ENCODE measurements around the gene ST7L.

The ST7L gene

DNA sequence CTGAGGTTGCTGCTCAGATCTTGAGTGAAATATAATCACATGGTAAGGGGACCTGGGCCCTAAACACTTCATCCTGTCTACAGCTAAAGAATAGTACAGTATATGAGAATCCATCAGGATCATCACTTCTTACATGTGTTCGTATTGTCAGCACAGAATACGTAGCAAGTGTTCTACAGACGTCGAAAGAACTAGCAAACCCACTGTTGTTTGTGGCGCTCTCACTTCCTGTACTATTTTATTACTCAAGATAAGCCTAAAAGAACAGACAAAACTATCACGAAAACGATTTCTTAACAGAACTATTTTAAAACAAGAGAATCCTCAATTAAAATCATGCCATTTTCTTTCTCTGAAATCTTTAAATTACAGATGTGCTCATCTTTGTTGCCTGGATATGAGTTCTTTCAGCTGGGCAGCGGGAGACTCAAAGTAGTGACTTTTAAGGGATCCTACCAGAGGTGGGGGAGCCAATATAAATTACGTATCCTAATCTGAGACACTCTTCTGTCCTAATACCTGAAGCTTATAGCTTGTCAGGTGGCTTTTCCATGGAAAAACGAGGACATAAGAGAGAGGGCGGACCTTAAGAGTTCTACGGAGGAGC, 724 bp downstream of the ST7L start:
- peak; percentile 1 for DNase-seq (ENCODE audit: low spot score)

DNA sequence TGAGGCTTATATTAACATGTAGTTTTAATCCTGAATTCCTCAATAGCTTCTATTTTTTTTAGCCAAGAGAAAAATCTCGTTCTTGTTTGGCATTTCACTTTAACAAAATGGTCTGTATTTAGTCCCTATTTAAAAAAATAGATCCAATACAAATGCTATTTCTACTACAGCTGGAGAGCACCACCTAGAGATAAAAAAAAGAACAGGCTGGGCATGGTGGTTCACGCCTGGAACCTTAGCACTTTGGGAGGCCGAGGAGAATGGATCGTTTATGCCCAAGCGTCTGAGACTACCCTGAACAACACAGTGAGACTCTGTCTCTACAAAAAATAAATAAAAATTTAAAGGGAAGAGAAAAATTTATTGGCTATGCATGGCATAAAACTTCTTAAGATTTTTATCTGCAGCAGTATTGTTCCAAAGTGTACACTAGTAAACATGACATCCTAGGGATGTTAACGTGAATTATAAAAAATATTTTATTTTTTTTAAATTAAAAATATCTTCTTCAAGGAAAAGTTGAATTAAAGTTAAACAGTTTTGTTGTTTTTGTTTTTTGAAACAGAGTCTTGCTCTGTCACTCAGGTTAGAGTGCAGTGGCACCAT, 4.4 kb downstream of the ST7L start:
- peak; percentile 24 for DNase-seq (ENCODE audit: low spot score)

GRCh38 chr1:112605633-112606327, 13.2 kb downstream of the ST7L start:
- DNase-seq (ENCODE audit: low spot score): no peak

- no peak for DNase-seq (ENCODE audit: low spot score)
Observed at GRCh38 chr1:112603541-112603940, 15.4 kb downstream of the ST7L start.

DNA sequence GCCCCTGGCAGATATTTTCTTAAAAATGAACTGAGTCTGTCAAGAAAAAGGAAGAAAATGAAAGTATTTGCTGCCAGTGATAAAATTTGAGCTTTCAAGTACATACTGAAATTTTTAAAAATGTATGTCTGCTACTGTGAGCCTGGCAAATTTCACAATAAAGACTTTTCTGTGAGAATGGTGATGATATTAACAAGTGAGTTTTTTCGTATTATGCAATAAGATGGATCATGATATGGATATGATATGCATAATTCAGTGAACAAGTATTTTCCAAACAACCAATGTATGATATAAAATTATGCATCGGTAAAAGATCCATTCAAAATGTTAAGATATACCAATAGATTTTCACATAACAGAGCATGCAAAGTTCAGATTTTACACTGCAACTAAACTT, 15.9 kb downstream of the ST7L start:
- DNase-seq (ENCODE audit: low spot score): no peak

- DNase-seq (ENCODE audit: low spot score): no peak
Observed at GRCh38 chr1:112599477-112599876, 19.5 kb downstream of the ST7L start.

- no peak for DNase-seq (ENCODE audit: low spot score)
Observed at GRCh38 chr1:112594208-112594876, 24.6 kb downstream of the ST7L start.

- DNase-seq (ENCODE audit: low spot score): no peak
Observed at GRCh38 chr1:112589766-112590165, 29.2 kb downstream of the ST7L start.

GRCh38 chr1:112583366-112583765, 35.6 kb downstream of the ST7L start:
- DNase-seq (ENCODE audit: low spot score): no peak

GRCh38 chr1:112581586-112582192, 37.3 kb downstream of the ST7L start:
- no peak for DNase-seq (ENCODE audit: low spot score)

DNA sequence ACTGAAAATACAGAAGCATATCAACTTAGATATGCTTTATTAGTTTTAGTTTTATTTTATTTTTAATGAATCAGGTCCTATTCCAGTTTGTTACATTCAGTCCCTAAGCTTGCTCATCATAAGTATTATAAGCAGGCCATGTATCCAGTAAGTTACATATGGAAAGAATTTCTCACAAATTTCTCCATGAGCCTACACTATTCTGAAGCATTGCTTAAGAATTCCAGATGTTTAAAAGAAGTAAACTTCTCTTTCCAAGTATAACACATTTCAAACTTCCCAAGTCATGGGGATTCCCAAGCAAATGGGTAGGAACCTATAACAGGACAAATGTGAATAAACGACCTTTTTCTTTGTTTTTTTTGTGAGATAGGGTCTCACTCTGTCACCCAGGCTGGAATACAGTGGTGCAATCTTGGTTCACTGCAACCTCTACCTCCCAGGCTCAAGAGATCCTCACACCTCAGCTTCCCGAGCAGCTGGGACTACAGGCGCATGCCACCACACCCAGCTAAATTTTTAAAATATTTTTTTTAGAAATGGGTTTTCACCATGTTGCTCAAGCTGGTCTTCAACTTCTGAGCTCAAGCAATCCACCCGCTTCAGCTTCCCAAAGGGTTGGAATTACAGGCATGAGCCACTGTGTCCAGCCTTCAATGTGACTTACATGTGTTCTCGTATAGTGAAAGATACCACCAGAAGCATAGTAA, 39.0 kb downstream of the ST7L start:
- DNase-seq (ENCODE audit: low spot score): no peak

DNA sequence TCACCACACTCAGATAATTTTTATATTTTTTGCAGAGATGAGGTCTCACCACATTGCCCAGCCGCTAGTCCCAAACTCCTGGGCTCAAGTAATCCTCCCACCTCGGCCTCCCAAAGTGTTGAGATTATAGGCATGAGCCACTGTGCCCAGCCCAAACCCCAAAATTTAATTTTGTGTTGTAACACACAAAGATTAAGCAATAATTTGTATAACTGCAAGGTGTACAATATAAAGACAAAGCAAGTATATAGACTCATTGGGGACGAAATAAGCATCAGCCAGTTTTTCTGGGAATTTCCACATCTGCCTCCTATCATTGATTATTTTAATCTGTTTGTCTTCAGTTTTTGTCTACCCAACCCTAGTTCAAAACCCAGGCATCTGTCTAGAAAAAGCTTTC, 42.7 kb downstream of the ST7L start:
- DNase-seq (ENCODE audit: low spot score): no peak

DNA sequence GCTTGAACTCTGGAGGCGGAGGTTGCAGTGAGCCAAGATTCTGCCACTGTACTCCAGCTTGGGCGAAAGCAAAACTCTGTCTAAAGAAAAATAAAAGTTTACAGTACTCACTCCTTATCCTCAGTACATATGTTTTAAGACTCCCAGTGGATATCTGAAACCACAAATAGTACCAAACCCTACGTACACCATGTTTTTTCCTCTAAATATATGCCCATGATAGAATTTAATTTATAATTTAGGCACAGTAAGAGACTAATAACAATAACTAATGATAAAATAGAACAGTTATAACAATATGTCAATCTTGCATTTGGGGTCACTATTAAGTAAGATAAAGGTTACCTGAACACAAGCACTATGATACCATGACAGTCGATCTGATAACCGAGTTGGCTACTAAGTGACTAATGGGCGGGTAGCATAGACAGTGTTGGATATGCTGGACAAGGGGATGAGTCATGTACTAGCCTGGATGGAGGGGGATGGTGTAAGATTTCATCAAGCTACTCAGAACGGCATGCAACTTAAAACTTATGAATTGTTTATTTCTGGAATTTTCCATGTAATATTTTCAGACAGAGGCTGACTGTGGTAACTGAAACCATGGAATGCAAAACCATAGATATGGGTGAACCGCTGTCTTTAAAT, 43.7 kb downstream of the ST7L start:
- DNase-seq (ENCODE audit: low spot score): no peak

GRCh38 chr1:112565800-112566199, 53.1 kb downstream of the ST7L start:
- DNase-seq (ENCODE audit: low spot score): no peak

- DNase-seq (ENCODE audit: low spot score): no peak
Observed at GRCh38 chr1:112564081-112564480, 54.9 kb downstream of the ST7L start.

DNA sequence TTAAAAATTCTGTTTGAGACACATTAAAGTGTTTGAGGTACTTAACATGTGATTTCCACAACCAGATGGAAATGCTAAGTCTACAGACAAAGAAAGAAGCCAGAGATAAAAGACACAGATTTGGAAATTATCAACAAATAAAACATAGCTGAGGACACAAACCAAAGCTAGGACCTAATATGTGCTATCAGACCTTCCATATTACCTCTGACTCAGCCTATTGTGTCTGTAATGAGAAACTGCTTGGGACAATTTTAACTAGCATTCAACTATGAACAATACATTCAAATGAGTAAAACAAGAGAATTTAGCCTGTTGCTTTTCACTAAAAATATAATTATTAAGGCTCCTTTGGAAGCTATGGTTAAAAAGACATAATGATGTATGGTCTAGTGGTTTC, 55.6 kb downstream of the ST7L start:
- DNase-seq (ENCODE audit: low spot score): no peak

DNA sequence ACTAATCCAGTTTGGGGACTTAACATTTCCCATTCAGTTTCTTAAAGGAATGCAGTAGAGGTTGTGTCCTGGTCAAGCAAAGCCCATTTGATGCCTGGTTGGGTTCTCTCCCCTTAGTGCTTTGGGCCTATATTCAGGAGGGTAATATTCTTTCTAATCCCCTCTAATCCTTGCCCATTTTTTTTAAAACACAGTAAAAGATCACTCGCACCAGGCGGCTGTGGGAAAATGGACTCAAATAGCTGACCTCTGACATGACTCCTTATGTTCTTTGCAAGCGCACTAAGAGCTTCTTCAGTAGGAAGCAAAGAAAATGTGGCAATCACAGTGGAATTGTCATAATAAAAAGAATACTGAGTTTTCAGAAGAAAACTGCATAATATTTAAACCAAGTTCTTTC, 60.3 kb downstream of the ST7L start:
- no peak for DNase-seq (ENCODE audit: low spot score)

DNA sequence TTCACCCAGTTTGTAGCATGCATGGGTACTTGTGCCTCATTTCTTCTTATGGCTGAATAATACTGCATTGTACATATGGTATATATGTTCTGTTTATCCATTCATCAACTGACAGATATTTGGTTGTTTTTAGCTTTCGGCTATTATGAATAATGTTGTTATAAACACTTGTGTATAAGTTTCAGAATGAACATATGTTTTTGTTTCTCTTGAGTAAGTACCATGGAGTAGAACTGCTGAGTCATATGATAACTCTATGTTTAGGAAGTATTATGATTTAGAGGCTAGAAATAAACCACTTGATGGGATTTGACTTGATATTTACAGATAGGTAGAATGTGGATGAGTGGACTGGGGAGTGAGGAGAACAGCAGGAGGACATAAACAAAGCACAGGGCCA, 61.6 kb downstream of the ST7L start:
- DNase-seq (ENCODE audit: low spot score): no peak

DNA sequence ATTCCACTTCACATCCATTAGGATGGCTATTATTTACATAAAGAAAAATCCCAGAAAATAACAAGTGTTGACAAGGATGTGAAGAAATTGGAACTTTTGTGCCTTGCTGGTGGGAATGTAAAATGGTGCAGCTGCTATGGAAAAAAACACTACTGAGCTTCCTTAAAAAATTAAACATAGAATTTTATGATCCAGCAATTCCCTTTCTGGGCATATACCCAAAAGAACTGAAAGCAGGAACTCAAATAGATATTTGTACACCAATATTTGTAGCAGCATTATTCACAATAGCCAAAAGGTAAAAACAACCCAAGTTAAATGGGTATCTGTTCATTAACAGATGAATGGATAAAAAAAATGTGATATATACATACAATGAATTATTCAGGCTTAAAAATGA, 64.5 kb downstream of the ST7L start:
- DNase-seq (ENCODE audit: low spot score): no peak

DNA sequence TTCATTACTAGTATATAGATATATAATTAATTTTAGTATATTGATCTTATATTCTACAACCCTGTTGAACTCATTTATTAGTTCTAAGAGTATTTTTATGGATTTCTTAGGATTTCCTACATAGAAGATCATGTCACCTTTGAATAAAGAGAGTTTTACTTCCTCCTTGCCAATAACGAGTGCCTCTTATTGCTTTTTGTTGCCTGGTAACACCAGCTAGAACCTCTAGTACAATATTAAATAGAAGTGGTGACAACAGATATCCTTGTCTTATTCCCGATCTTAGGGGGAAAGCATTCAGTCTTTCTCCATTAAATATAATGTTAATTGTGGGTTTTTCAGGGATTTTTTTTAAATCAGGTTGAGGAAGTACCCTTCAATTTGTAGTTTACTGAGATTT, 69.4 kb downstream of the ST7L start:
- DNase-seq (ENCODE audit: low spot score): no peak

DNA sequence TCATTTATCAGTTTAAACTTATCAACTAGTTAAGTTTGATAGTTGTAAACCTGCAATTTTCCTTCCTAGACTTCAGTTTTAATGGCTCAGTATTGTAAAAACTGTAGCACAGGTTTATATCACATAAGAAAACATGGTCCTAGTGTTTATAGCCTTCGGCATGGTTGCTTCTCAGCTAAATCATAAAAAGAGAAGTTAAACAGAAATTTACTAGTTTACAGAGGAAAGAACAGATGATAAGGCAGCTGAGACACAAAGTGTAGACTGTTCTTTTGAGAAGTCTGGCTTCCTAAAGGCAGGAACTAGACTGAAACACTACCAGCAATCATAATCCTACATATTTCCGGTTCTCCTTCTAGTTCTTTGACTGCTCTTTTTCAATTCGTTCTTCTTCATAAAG, 70.4 kb downstream of the ST7L start:
- no peak for DNase-seq (ENCODE audit: low spot score)

DNA sequence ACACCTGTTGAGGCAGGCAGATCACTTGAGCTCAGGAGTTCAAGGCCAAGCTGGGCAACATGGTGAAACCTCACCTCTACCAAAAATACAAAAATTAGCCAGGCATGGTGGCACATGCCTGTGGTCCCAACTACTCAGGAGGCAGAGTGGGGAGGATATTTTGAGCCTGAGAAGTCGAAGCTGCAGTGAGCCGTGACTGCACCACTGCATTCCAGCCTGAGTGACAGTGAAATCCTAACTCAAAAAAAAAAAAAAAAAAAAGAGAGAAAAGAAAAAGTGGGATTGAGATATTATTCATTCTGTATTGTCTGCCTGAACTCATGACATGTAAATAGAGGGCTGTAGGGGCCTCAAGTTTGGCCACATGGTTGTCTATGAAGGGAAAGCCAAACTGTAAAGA, 72.9 kb downstream of the ST7L start:
- no peak for DNase-seq (ENCODE audit: low spot score)

All from LoVo (cell line).